Colonic mucosa (tissue), 4 donors: Measurements from ENCODE around the gene RPP25. TPM values are rescaled to one million over a fixed set of nuclear protein-coding genes. Genes with fewer than 3 reads are reported as not detected.

Source experiments
- DNase-seq: peaks from one replicate; pipeline ENCODE4 v3.0.0-alpha.2; 2020
- H3K27ac ChIP-seq: fragments of 200-600 bp; one replicate; pipeline ENCODE4 v1.8.0; 2021
- H3K27me3 ChIP-seq: fragments of 200-600 bp; one replicate; pipeline ENCODE4 v1.8.0; 2021
- H3K36me3 ChIP-seq: fragments of 200-600 bp; one replicate; pipeline ENCODE4 v1.8.0; 2021
- H3K4me1 ChIP-seq: fragments of 200-600 bp; one replicate; pipeline ENCODE4 v1.8.0; 2021; ENCODE audit warnings: mild to moderate bottlenecking
- H3K4me3 ChIP-seq: fragments of 200-600 bp; one replicate; pipeline ENCODE4 v1.8.0; 2021
- H3K9ac ChIP-seq, 2 donors: one replicate each; pipeline ENCODE4 v1.7.0; 2013; ENCODE audit warnings: control low read depth in 2 of 2, low read depth in 2 of 2, low read length in 2 of 2
- H3K9me3 ChIP-seq: fragments of 200-600 bp; one replicate; pipeline ENCODE4 v1.8.0; 2021
- intact Hi-C: fragments of 100-400 bp; cut with DNase I; formaldehyde crosslinking; loops from one replicate; pipeline ENCODE4 v1.14.1; 2022
- total RNA-seq, 2 donors: library from RNA; stranded (reverse); fragmentation: NEBNext Ultra II Directional in 1 of 2; extraction: Animal tissue kit (Norgen Biotek cat#: 25700) in 1 of 2; gene quantifications; one replicate each; pipeline ENCODE4 v1.2.1, GENCODE V29; 2021
- TF ChIP-seq, protein P1 (sequence below): fragments of 200-600 bp; IDR thresholded peaks from one replicate; pipeline ENCODE4 v1.8.0; 2022; ENCODE audit warnings: antibody characterized with exemption, mild to moderate bottlenecking
- donor health status: healthy.
- donor health status: DM: no; HTN: no; CAD: no.
- donor health status: DM: no; HTN: no; CAD: no.

RPP25 gene, protein sequence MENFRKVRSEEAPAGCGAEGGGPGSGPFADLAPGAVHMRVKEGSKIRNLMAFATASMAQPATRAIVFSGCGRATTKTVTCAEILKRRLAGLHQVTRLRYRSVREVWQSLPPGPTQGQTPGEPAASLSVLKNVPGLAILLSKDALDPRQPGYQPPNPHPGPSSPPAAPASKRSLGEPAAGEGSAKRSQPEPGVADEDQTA
- total RNA-seq: 10 to 100 TPM in 1 of 2 donors, 1 to 10 TPM in 1; 7.8 to 25.5 TPM

DNA sequence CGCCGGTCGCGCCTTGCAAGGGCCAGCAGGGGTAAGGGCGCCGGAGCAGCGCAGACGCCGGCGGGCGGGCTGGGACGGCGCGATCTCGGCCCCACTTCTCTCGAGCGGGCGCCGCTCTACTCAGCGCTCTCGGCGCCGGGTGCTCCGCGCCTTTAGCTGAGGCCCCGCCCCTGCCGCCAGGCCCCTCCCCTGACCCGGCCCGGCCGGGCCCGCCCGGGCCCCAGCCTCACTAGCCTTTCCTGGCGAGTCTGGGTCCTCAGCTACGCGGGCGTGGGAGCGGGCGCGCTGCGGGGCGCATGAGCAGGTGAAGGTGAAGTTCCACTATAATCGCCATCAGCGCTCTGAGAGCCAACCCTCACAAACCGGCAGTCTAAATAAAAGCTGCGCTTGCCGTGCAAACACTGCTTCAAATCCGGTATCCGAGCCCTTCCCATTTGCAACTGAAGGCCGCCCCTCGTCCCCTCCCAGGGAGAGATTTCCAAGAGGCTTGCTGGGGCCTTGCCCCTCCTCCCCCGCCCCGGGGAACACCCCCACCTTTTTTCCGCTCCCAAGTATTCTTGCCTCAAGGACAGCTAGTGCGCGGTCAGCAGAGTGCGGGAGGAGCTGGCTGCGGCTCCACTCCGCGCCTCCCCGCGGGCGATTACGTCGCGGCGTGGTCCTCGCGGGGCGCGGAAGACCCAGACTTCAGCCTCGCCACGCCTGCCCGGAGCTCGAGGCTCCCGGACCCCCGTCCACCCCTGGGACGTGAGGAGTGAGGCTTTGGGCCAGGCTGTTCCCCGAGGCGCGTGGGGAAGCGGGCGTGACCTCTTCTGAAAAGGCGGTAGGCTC lies at the start of gene RPP25:
Gene RPP25 (minus strand): TSS at position 125 of the 828 bp plus-strand sequence. CDS start 189 bp downstream, outside the sequence.
- intact Hi-C loops: loop anchor here (10.0 kb wide), 1 partner anchor 322 kb away; no protein-coding TSS in a partner anchor
- peaks cover 5% of the 10 kb centered on the region for H3K27me3 ChIP-seq

DNA sequence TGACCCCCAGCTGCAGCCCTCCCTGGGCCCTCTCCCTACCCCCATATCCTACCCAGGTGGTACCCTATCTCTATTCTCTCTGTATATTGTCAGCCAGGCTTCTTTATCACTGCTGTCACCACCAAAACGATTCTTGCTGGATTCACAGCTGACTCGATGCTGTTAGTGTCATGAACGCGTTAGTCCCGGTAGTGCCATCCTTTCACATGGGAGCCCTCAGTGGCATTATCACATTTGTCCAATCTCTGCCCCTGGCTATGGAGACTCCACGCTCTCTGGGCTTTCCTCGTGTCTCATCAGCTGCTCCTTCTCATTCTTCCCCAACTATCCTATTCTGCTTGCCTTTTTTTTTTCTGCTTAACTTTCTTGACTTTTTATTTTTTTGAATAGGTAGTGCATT lies 45.8 kb upstream of the RPP25 start:
- DNase-seq: no peak
- H3K4me1 ChIP-seq: no peaks in the 10 kb centered on the region
- no peak overlapping the region for H3K4me3 ChIP-seq
- no peaks in the 10 kb centered on the region for H3K9me3 ChIP-seq
- no peaks in the 10 kb centered on the region for H3K36me3 ChIP-seq
- no peak overlapping the region for H3K9ac ChIP-seq
- H3K27ac ChIP-seq: no peak overlapping the region
- no peaks in the 10 kb centered on the region for H3K27me3 ChIP-seq
- intact Hi-C loops: no loop called here
- TF ChIP-seq, protein P1, sequence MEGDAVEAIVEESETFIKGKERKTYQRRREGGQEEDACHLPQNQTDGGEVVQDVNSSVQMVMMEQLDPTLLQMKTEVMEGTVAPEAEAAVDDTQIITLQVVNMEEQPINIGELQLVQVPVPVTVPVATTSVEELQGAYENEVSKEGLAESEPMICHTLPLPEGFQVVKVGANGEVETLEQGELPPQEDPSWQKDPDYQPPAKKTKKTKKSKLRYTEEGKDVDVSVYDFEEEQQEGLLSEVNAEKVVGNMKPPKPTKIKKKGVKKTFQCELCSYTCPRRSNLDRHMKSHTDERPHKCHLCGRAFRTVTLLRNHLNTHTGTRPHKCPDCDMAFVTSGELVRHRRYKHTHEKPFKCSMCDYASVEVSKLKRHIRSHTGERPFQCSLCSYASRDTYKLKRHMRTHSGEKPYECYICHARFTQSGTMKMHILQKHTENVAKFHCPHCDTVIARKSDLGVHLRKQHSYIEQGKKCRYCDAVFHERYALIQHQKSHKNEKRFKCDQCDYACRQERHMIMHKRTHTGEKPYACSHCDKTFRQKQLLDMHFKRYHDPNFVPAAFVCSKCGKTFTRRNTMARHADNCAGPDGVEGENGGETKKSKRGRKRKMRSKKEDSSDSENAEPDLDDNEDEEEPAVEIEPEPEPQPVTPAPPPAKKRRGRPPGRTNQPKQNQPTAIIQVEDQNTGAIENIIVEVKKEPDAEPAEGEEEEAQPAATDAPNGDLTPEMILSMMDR: no peak

More for the DNA sequence above, at the start of gene RPP25:
- TF ChIP-seq, protein P1: no peak
- H3K4me1 ChIP-seq: peaks cover 18% of the 10 kb centered on the region
- no peaks in the 10 kb centered on the region for H3K9me3 ChIP-seq
- peak within 1 kb of the TSS; percentile 69 for H3K4me3 ChIP-seq
- H3K27ac ChIP-seq: peak within 1 kb of the TSS; percentile 92
- H3K9ac ChIP-seq: peak within 1 kb of the TSS; percentile 92 to 93
- peak; percentile 89 for DNase-seq
- H3K36me3 ChIP-seq: no peaks in the 10 kb centered on the region

DNA sequence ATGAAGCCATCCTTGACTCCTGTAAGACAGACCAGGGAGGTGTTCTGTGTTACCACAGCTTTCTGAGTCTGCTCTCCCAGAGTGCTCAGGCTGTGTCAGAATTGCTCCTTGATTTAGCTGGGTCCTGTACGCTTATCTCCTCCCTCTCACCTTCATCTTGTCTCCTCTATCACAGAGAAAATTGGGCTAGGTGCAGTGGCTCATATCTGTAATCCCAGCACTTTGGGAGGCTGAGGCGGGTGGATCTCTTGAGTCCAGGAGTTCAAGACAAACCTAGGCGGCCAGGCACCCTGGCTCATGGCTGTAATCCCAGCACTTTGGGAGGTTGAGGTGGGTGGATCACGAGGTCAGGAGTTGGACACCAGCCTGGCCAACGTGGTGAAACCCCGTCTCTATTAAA lies 44.7 kb upstream of the RPP25 start:
- Histone ChIP-seq H3K4me3 (no peak overlapping the region), H3K27me3 (no peaks in the 10 kb centered on the region), H3K36me3 (no peaks in the 10 kb centered on the region), H3K4me1 (no peaks in the 10 kb centered on the region), H3K27ac (no peak overlapping the region), H3K9ac (no peak overlapping the region), H3K9me3 (no peaks in the 10 kb centered on the region)
- TF ChIP-seq, protein P1: no peak
- no peak for DNase-seq
- intact Hi-C loops: no loop called here

DNA sequence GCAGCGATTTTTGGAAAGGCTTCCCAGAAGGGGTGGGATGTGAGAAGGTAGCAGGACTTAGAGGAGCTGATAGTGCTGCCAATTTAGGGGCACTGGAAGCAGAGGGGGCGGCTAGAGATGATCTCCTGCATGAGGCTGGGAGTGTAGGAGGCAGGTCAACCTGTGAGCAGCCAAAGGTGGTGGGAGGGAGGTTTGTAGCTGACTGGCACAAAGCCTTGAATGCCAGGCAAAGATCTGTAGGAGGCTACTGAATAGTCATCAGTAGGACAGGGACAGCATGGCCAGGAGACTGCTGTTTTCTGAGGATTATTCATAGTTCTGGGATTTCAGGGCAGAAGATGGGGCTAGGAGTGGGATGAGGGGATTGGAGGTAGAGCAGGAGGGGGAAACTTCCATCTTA lies 41.0 kb upstream of the RPP25 start:
- no peak overlapping the region for H3K27ac ChIP-seq
- H3K27me3 ChIP-seq: no peaks in the 10 kb centered on the region
- intact Hi-C loops: no loop called here
- H3K9me3 ChIP-seq: no peaks in the 10 kb centered on the region
- no peak overlapping the region for H3K9ac ChIP-seq
- H3K4me1 ChIP-seq: peaks cover 4% of the 10 kb centered on the region
- no peak overlapping the region for H3K4me3 ChIP-seq
- TF ChIP-seq, protein P1: no peak
- no peak for DNase-seq
- H3K36me3 ChIP-seq: no peaks in the 10 kb centered on the region

- H3K9me3 ChIP-seq: no peaks in the 10 kb centered on the region
- H3K4me3 ChIP-seq: no peak overlapping the region
- H3K36me3 ChIP-seq: no peaks in the 10 kb centered on the region
- DNase-seq: no peak
- H3K9ac ChIP-seq: no peak overlapping the region
- intact Hi-C loops: no loop called here
- TF ChIP-seq, protein P1: no peak
- peaks cover 4% of the 10 kb centered on the region for H3K4me1 ChIP-seq
- no peak overlapping the region for H3K27ac ChIP-seq
- H3K27me3 ChIP-seq: no peaks in the 10 kb centered on the region
These were observed 40.6 kb upstream of the RPP25 start for GRCh38 chr15:74997141-74997540.
